Measurements from ENCODE around the gene FGD5.

The FGD5 gene

GRCh38 chr3:14969671-14970070 lies 150.9 kb downstream of the FGD5 start:
- DNase-seq, result no peak

DNA sequence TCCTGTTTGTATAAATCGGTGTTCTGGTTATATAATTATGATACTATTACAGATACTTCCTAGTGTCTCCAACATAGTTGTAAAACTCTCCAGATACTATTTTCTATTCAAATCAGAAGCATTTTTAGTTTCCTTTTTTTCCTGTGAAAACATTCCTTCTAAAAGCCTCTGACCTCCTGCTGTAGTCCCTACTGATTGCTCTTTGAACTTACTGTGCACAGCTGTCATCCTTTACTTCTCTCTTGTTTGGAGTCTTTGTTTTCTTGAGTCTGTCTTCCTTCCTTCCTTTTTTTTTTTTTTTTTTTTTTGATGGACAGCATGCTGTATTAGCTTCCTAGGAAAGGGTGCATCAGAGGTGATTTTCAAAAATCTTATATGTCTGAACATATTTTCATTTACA lies 157.6 kb downstream of the FGD5 start:
- no peak for DNase-seq

DNA sequence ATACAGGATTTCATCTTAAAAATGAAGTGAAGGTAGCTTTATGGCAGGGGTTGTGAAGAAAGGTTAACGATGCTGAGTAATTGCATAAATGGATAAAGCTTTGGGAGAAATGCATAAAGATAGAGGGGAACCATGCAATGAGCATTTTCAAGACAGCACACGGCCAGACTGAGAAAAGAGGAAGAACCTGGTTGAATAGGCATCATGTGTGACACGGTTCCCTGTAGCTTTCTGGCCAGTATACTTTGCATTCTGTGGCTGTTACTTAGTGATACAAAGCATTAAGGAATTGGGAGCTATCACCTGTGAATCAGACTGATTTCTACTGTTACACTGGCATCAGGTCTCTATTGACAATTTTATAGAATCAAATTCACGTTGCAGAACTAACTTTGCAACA lies 161.9 kb downstream of the FGD5 start:
- DNase-seq, result no peak
